Measurements from ENCODE around the gene LZTS2.

DNA sequence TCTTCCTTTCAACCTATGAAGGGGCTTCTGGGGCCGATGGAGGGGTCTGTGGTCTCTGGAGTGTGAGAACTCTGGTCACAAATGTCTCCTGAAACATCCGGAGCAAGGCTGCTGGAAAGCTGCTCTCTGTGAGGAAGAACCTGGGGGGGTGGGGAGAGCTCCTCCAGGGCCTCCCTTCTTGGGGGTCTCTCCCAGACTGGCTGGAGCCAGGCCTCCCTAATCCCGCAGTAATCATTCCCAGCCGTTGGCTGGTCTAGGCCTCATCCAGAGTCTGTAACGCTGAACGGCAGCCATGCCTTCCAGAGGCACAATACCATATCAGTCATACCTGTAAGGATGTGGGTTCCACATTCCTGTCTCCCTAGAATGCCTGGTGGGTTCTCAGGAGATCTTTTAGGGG is 4.4 kb upstream of the LZTS2 start:
- TF ChIP-seq, protein P1, sequence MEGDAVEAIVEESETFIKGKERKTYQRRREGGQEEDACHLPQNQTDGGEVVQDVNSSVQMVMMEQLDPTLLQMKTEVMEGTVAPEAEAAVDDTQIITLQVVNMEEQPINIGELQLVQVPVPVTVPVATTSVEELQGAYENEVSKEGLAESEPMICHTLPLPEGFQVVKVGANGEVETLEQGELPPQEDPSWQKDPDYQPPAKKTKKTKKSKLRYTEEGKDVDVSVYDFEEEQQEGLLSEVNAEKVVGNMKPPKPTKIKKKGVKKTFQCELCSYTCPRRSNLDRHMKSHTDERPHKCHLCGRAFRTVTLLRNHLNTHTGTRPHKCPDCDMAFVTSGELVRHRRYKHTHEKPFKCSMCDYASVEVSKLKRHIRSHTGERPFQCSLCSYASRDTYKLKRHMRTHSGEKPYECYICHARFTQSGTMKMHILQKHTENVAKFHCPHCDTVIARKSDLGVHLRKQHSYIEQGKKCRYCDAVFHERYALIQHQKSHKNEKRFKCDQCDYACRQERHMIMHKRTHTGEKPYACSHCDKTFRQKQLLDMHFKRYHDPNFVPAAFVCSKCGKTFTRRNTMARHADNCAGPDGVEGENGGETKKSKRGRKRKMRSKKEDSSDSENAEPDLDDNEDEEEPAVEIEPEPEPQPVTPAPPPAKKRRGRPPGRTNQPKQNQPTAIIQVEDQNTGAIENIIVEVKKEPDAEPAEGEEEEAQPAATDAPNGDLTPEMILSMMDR (IDR thresholded peaks at IDR 0.05; ENCODE audit: low read depth, low read length, poor library complexity, severe bottlenecking), result no peak
- TF ChIP-seq EZH2phosphoT487 (IDR thresholded peaks at IDR 0.05; ENCODE audit: borderline replicate concordance, low read length), result no peak

Measured in DOHH2 (cell line).